ENCODE measurements around the gene FMNL2.

FMNL2 gene

DNA sequence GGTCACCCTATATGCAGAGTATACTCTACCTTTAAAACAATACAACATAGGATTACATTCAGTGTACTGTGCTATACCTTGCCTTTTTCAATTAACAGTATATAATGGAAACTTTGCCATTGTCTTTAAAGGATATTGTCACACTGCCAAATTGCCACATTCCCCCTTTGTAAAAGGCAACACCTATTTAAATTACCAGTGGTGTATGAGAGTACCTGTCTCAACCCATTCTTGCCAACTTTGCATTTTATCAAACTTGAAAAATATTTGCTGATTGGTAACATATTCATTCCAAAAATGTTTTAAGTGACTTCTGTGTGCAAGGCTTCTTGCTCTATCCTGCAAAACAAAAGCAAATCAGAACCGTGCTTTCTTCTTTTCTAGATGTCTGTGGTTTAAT, 92.9 kb downstream of the FMNL2 start:
- WGBS, 2 experiments (ENCODE audit: insufficient coverage in 2 of 2) = no CpG with 5 or more reads among the region's 1 CpG
- Histone ChIP-seq H3K36me3 (ENCODE audit: control insufficient read depth, insufficient read depth, low read length) (no peaks in the 10 kb centered on the region), H3K9me3 (ENCODE audit: control insufficient read depth, low read length) (no peaks in the 10 kb centered on the region), H3K27ac (ENCODE audit: low read depth, low read length, severe bottlenecking) (no peak overlapping the region), H3K4me3 (ENCODE audit: extremely low read depth, insufficient read depth, low read length, poor library complexity, severe bottlenecking) (no peak overlapping the region), H3K4me1 (ENCODE audit: control insufficient read depth, insufficient read depth, low read length, poor library complexity, severe bottlenecking) (peaks cover 8% of the 10 kb centered on the region)

DNA sequence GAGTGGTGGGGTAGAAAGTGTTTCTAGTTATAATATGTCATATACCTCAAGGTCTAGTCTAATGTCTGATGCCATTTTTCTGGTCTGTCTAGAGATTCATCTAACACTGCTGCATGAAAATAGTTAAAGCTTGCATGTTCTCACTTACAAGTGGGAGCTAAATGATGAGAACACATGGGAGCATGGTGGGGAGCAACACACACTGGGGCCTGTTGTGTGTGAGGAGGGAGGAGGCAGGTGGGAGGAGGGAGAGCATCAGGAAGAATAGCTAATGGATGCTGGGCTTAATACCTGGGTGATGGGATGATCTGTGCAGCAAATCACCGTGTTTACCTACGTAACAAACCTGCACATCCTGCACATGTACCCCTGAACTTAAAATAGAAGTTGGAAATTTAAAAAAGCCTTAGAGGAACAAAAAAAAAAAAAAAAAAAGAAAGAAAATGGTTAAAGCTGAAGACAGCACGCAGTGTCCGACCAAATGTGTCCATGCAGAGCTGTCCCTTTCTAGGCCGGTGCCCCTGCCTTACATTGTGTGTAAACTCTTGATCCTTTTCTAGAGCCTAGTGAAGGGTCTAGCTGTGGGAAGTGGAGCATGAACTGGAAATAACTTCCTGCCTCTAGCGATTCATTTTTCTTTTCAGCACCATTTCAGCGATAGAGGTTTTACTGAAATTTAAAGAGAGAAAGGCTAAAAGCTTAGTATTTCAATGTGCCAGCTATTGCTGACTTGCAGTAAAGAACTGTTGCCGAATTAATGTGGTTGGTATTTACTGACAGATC, 94.0 kb downstream of the FMNL2 start:
- no peaks in the 10 kb centered on the region for H3K9me3 ChIP-seq (ENCODE audit: control insufficient read depth, low read length)
- H3K36me3 ChIP-seq (ENCODE audit: control insufficient read depth, insufficient read depth, low read length) = no peaks in the 10 kb centered on the region
- H3K27ac ChIP-seq (ENCODE audit: low read depth, low read length, severe bottlenecking) = no peak overlapping the region
- peaks cover 8% of the 10 kb centered on the region for H3K4me1 ChIP-seq (ENCODE audit: control insufficient read depth, insufficient read depth, low read length, poor library complexity, severe bottlenecking)
- H3K4me3 ChIP-seq (ENCODE audit: extremely low read depth, insufficient read depth, low read length, poor library complexity, severe bottlenecking) = no peak overlapping the region
- WGBS, 2 experiments (ENCODE audit: insufficient coverage in 2 of 2) = 89% methylated on average over 4 of the region's 8 CpGs; no CpG with 5 or more reads in 1 of the 2 experiments

DNA sequence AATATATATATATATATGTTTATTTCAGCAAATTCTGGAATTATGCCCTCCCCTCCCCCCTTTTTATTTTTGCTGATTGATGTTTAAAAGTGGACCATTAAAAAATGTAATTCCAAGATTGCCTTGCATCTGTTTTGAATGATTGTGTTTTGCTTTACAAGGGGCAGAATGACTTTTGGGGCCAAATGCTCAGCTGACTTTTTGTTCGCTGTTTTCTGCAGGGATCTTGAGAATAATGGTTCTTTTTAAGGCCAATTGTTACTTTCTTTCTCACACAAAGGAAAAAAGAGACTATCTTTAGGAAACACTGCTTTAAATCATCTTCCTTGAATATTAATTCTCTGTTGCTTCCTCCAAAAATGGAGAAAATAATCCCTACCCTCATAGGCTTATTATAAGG, 95.9 kb downstream of the FMNL2 start:
- no peak overlapping the region for H3K27ac ChIP-seq (ENCODE audit: low read depth, low read length, severe bottlenecking)
- peaks cover 6% of the 10 kb centered on the region for H3K4me1 ChIP-seq (ENCODE audit: control insufficient read depth, insufficient read depth, low read length, poor library complexity, severe bottlenecking)
- H3K9me3 ChIP-seq (ENCODE audit: control insufficient read depth, low read length) = no peaks in the 10 kb centered on the region
- no CpG with 5 or more reads among the region's 1 CpG for WGBS, 2 experiments (ENCODE audit: insufficient coverage in 2 of 2)
- H3K36me3 ChIP-seq (ENCODE audit: control insufficient read depth, insufficient read depth, low read length) = no peaks in the 10 kb centered on the region
- no peak overlapping the region for H3K4me3 ChIP-seq (ENCODE audit: extremely low read depth, insufficient read depth, low read length, poor library complexity, severe bottlenecking)

DNA sequence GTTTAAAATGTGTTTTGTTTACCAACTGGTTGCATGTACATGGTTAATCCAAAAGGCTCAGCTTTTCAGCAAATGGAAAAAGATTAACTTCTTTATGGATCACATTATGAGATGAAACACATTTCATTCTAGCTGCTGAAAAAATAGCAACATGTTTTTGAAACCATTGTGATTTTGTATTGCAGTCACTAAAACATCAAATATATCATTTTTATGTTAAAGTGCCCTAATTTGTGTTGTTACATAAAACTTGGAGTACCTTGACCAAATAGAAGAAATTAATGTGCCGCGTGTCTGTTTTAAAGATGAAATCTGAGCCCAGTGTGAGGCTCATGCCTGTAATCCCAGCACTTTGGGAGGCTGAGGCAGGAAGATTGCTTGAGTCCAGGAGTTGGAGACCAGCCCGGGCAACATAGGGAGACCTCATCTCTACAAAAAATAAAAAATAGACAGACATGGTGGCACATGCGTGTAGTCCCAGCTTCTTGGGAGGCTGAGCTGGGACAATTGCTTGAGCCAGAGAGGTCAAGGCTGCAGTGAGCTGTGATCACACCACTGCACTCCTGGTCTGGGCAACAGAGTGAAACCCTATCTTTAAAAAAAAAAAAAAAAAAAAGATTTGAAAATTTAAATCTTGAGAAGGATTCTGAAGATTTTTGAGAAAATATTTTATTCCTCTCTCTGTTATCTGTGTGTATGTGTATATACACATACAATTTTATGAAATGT, 96.6 kb downstream of the FMNL2 start:
- Histone ChIP-seq H3K36me3 (ENCODE audit: control insufficient read depth, insufficient read depth, low read length) (no peaks in the 10 kb centered on the region), H3K4me3 (ENCODE audit: extremely low read depth, insufficient read depth, low read length, poor library complexity, severe bottlenecking) (no peak overlapping the region), H3K9me3 (ENCODE audit: control insufficient read depth, low read length) (no peaks in the 10 kb centered on the region), H3K27ac (ENCODE audit: low read depth, low read length, severe bottlenecking) (no peak overlapping the region), H3K4me1 (ENCODE audit: control insufficient read depth, insufficient read depth, low read length, poor library complexity, severe bottlenecking) (no peaks in the 10 kb centered on the region)
- 95 to 100% methylated on average over 2 to 3 of the region's 4 CpGs for WGBS, 2 experiments (ENCODE audit: insufficient coverage in 2 of 2)

DNA sequence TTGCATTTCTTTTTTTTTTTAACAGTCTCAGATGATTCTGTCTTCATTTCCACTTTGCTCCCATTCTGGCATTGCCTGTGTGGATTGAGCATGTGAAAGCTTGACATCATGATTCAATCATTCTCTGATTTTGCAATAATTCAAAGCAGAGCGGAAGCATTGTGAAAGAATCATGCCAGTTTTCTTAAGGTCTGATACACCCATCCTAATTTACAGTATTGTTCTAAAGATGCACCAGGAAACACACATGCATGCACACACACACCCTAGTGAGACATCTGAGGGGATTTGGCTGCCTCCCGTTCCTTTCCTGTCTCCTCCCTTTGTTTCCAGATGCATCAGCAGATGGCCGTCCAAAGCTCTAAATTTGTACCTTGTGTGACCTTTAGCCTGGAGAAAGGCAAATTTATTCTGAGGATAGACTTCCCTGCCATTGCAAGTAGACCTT, 97.3 kb downstream of the FMNL2 start:
- no peaks in the 10 kb centered on the region for H3K4me1 ChIP-seq (ENCODE audit: control insufficient read depth, insufficient read depth, low read length, poor library complexity, severe bottlenecking)

DNA sequence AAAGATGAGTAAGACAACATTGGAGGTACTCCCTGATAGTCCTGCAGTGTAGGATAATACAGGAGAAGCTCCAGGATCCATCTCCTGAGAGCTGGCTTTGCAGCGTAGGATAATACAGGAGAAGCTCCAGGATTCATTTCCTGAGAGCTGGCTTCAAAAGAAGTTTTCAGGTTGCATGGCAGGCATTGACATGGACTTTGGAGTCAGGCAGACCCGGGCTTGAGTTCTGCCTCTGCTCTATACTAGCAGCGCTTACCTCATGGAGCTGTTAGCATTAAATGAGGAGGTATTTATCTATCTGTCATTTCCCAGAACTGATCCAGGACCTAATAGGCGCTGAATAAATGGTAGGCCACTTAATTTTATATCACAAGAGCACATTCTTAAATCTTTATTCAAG, 97.8 kb downstream of the FMNL2 start:
- no peak overlapping the region for H3K27ac ChIP-seq (ENCODE audit: low read depth, low read length, severe bottlenecking)
- H3K4me1 ChIP-seq (ENCODE audit: control insufficient read depth, insufficient read depth, low read length, poor library complexity, severe bottlenecking) = no peaks in the 10 kb centered on the region
- H3K4me3 ChIP-seq (ENCODE audit: extremely low read depth, insufficient read depth, low read length, poor library complexity, severe bottlenecking) = no peak overlapping the region
- H3K9me3 ChIP-seq (ENCODE audit: control insufficient read depth, low read length) = no peaks in the 10 kb centered on the region
- H3K36me3 ChIP-seq (ENCODE audit: control insufficient read depth, insufficient read depth, low read length) = no peaks in the 10 kb centered on the region
- 86 to 100% methylated on average over 1 of the region's 4 CpGs for WGBS, 2 experiments (ENCODE audit: insufficient coverage in 2 of 2)

More for the DNA sequence above, 97.3 kb downstream of the FMNL2 start:
- Histone ChIP-seq H3K36me3 (ENCODE audit: control insufficient read depth, insufficient read depth, low read length) (no peaks in the 10 kb centered on the region), H3K27ac (ENCODE audit: low read depth, low read length, severe bottlenecking) (no peak overlapping the region), H3K9me3 (ENCODE audit: control insufficient read depth, low read length) (no peaks in the 10 kb centered on the region), H3K4me3 (ENCODE audit: extremely low read depth, insufficient read depth, low read length, poor library complexity, severe bottlenecking) (no peak overlapping the region)
- 93 to 100% methylated on average over 1 to 2 of the region's 3 CpGs for WGBS, 2 experiments (ENCODE audit: insufficient coverage in 2 of 2)

DNA sequence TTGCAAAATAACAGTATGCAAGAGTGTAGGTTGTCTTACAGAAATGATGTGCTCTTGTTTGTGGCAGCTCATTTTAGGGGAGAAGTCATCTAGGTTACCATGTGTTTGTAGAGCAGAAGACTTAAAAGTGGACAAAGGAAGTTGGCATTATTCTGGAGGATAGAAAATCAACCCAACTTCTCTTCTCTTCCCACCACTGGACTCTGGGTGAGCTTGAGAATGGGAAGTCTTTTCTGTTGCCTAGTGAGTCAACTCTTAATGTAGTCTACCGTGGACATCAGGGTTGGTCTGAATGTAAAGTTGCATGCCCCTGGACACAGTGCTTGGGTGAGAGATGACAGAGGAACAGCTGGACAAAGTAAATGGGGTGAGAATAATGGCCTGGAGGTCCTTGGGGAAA, 98.3 kb downstream of the FMNL2 start:
- 86 to 88% methylated on average over 1 of the region's 1 CpG for WGBS, 2 experiments (ENCODE audit: insufficient coverage in 2 of 2)
- no peaks in the 10 kb centered on the region for H3K36me3 ChIP-seq (ENCODE audit: control insufficient read depth, insufficient read depth, low read length)
- no peaks in the 10 kb centered on the region for H3K4me1 ChIP-seq (ENCODE audit: control insufficient read depth, insufficient read depth, low read length, poor library complexity, severe bottlenecking)
- H3K27ac ChIP-seq (ENCODE audit: low read depth, low read length, severe bottlenecking) = no peak overlapping the region
- no peak overlapping the region for H3K4me3 ChIP-seq (ENCODE audit: extremely low read depth, insufficient read depth, low read length, poor library complexity, severe bottlenecking)
- H3K9me3 ChIP-seq (ENCODE audit: control insufficient read depth, low read length) = no peaks in the 10 kb centered on the region

DNA sequence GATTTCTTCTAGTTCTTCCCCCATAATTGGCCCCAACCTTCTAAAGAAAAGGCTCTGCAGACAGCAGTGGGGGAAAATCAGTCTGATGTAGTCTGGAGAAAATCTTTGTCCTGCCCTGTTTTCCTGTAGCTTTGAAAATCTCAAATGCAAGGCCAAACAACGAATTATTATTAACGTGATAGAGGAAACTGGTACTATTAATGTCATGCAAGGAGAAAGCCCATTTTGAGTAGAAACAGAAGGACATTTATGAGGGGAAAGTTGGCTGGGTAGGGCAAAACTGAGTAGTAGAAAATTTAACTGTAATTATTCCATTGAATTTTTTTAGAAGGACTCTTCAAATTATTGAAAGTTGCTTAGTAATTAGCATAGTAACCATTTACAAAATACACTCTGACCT, 98.8 kb downstream of the FMNL2 start:
- no peaks in the 10 kb centered on the region for H3K36me3 ChIP-seq (ENCODE audit: control insufficient read depth, insufficient read depth, low read length)
- H3K27ac ChIP-seq (ENCODE audit: low read depth, low read length, severe bottlenecking) = no peak overlapping the region
- WGBS, 2 experiments (ENCODE audit: insufficient coverage in 2 of 2) = 90 to 93% methylated on average over 2 of the region's 2 CpGs
- no peak overlapping the region for H3K4me3 ChIP-seq (ENCODE audit: extremely low read depth, insufficient read depth, low read length, poor library complexity, severe bottlenecking)
- no peaks in the 10 kb centered on the region for H3K9me3 ChIP-seq (ENCODE audit: control insufficient read depth, low read length)
- no peaks in the 10 kb centered on the region for H3K4me1 ChIP-seq (ENCODE audit: control insufficient read depth, insufficient read depth, low read length, poor library complexity, severe bottlenecking)

DNA sequence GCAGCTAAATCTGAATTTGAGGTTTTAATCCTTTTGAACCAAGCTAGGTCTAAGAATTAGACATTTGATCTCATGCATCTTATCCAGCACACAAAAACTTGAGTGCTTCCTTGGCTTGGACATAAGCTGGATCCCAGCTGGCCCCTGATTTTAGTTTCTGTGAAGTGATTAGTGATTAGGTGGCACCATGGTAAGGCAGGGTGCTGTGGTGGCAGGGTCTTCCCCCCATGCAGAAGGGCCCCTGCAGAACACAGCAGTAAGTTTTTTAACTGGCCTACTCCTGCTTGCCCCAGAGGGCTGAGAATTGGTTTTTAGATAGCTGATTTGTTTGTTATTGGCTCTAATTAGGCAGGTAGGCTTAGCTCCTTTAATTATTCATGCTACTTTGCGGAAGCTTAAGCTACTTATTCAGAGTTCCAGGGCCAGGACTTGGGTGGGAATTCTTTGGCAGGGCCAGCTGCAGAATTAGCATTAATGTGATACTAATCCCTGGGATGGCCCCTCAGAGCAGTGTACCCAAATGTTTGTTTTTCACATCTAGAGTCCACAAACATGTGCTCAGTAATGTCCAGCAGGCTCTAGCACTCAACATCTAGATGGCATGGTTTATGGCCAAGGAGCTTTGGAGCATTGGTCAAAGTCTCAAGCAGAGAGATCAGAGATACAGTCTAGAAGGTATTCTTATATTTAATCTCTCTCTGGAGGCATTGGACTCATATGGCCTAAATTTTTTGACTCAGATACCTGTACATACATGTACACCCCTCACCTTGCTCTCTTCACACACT, 99.6 kb downstream of the FMNL2 start:
- no peaks in the 10 kb centered on the region for H3K9me3 ChIP-seq (ENCODE audit: control insufficient read depth, low read length)
- no peak overlapping the region for H3K4me3 ChIP-seq (ENCODE audit: extremely low read depth, insufficient read depth, low read length, poor library complexity, severe bottlenecking)
- H3K27ac ChIP-seq (ENCODE audit: low read depth, low read length, severe bottlenecking) = no peak overlapping the region
- no peaks in the 10 kb centered on the region for H3K36me3 ChIP-seq (ENCODE audit: control insufficient read depth, insufficient read depth, low read length)
- no peaks in the 10 kb centered on the region for H3K4me1 ChIP-seq (ENCODE audit: control insufficient read depth, insufficient read depth, low read length, poor library complexity, severe bottlenecking)
- 80 to 100% methylated on average over 1 of the region's 1 CpG for WGBS, 2 experiments (ENCODE audit: insufficient coverage in 2 of 2)

DNA sequence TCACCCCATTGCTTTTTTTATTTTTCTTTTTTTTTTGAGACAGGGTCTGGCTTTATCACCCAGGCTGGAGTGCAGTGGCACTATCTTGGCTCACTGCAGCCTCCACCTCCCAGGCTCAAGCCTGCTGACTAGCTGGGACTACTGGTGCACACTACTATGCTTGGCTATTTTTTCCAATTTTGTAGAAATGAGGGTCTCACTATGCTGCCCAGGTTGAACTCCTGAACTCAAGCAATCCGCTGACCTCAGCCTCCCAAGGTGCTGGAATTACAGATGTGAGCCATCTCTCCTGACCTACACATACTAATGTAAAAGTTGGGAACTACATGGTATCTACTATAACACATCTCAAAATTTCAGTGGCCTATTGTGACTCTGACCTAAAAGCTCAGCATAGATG, 101.2 kb downstream of the FMNL2 start:
- Histone ChIP-seq H3K4me1 (ENCODE audit: control insufficient read depth, insufficient read depth, low read length, poor library complexity, severe bottlenecking) (peaks cover 7% of the 10 kb centered on the region), H3K36me3 (ENCODE audit: control insufficient read depth, insufficient read depth, low read length) (no peaks in the 10 kb centered on the region), H3K27ac (ENCODE audit: low read depth, low read length, severe bottlenecking) (no peak overlapping the region), H3K9me3 (ENCODE audit: control insufficient read depth, low read length) (no peaks in the 10 kb centered on the region), H3K4me3 (ENCODE audit: extremely low read depth, insufficient read depth, low read length, poor library complexity, severe bottlenecking) (no peak overlapping the region)
- WGBS, 2 experiments (ENCODE audit: insufficient coverage in 2 of 2) = 100% methylated on average over 1 of the region's 1 CpG; no CpG with 5 or more reads in 1 of the 2 experiments

All from mesodermal cell (in vitro differentiated cells).